KOPT-K1 (cell line): ENCODE measurements around the gene CABP7.
A peak's percentile ranks its signal among the peaks of the same experiment; 100 is the strongest.

ENCODE experiments used
- H3K27ac ChIP-seq: fragments of 200-600 bp; sonication (generic); 2 replicates; pipeline ENCODE4 v1.5.1; 2016; ENCODE audit warnings: antibody characterized with exemption, mild to moderate bottlenecking, low read depth, low read length; ENCODE audit not compliant: poor library complexity, severe bottlenecking
- H3K36me3 ChIP-seq: fragments of 200-600 bp; sonication (generic); 2 replicates; pipeline ENCODE4 v1.5.1; 2017; ENCODE audit warnings: antibody characterized with exemption, mild to moderate bottlenecking, low read length, moderate library complexity; ENCODE audit not compliant: insufficient read depth
- H3K9me3 ChIP-seq: fragments of 200-600 bp; sonication (generic); 2 replicates; pipeline ENCODE4 v1.5.1; 2017; ENCODE audit warnings: antibody characterized with exemption, low read length, mild to moderate bottlenecking; ENCODE audit not compliant: insufficient read depth, poor library complexity, severe bottlenecking

CABP7 gene

DNA sequence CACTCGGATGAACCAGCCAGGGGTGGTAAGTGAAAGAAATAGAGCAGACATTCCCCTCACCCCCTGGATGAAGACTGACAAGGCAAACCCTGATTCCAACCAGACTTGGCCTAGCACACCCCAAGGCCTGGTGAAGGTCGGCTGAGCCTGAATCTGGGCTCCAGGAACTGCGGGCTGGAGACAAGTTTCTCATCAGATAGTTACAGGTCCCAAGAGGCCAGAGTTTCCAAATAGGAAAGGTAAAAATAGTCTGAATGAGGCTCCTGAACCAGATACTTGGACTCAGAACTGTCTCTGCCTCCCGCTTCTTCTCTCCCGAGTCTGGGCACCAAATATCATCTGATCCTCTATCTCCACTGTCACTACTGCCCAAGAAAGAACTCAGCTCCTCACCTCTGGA is 39.2 kb downstream of the CABP7 start:
- H3K27ac ChIP-seq = no peak overlapping the region
- H3K9me3 ChIP-seq = no peaks in the 10 kb centered on the region
- no peaks in the 10 kb centered on the region for H3K36me3 ChIP-seq

DNA sequence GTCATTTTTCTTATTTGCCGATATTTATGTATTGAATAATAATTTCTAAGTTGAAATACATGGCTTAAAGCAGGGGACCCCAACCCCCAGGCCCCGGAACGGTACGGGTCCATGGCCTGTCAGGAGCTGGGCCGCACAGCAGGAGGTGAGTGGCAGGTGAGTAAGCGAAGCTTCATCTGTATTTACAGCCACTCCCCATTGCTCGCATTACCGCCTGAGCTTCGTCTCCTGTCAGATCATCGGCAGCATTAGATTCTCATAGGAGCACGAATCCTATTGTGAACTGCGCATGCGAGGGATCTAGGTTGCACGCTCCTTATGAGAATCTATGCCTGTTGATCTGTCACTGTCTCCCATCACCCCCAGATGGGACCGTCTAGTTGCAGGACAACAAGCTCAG is 42.5 kb downstream of the CABP7 start:
- H3K36me3 ChIP-seq = no peaks in the 10 kb centered on the region
- no peak overlapping the region for H3K27ac ChIP-seq
- no peaks in the 10 kb centered on the region for H3K9me3 ChIP-seq

DNA sequence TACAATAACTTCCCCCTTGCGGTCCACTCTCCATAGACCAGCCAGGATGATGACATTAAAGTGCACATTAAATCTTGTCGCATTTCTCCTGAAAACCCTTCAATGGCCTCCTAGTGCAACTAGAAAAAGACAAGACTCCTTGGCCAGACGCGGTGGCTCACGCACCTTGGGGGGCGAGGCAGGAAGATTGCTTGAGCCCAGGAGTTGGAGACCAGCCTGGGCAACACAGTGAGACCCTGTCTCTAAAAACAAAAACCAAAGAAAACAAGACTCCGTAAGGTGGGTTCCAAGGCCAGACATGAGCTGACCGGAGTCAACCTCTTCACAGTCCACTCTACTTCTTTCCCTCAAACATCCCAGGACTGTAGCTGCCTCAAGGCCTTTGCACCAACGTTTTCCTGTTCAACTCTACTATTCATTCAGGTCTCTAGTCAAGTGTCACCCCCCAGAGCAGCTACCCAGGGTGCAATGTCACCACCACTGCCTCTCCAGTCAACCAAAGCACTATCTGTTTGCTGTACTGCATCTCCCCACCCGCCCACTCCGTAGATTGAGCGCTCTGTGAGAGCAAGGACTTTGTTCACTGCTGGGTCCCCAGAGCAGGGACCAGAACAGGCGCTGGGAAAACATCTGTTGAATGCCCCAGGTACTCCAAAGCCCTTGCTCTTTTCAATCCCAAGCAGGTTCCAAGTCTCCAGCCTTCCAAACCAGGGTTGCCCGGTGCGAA is 46.3 kb downstream of the CABP7 start:
- Histone ChIP-seq H3K9me3 (no peaks in the 10 kb centered on the region), H3K27ac (peak overlapping the region; percentile 76), H3K36me3 (peaks cover 25% of the 10 kb centered on the region)

DNA sequence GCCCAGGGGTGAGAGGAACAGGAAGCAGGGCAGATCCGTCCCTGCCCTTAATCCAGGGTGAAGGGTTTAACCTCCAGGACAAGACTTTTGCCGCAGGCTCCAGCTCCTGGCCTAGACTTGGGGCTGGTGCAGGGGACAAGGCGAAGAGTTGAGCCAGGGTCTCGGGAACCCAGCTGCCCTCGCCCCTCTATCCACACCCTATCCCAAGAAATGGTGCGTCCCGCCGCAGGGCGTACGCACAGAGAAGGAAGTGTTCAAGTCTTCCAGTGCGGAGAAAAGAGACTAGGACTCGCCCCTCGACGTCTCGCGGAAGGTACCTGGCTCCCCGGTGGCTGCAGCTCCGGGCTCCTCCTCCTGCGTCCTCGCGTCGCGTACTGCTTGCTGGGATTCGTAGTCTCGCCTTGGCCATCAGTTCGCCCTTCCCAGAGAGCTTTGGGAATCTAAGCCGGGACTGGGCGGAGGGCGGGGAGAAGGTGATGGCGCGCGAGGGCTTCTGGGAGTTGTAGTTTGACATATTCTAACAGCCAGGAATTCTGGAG is 46.9 kb downstream of the CABP7 start, which contains the start of gene ZMAT5:
TSS of gene ZMAT5 (minus strand) at position 376 of the 539 bp plus-strand sequence. CDS start 18,463 bp downstream, outside the sequence.
- peak within 1 kb of the TSS; percentile 76 for H3K27ac ChIP-seq
- no peaks in the 10 kb centered on the region for H3K9me3 ChIP-seq

DNA sequence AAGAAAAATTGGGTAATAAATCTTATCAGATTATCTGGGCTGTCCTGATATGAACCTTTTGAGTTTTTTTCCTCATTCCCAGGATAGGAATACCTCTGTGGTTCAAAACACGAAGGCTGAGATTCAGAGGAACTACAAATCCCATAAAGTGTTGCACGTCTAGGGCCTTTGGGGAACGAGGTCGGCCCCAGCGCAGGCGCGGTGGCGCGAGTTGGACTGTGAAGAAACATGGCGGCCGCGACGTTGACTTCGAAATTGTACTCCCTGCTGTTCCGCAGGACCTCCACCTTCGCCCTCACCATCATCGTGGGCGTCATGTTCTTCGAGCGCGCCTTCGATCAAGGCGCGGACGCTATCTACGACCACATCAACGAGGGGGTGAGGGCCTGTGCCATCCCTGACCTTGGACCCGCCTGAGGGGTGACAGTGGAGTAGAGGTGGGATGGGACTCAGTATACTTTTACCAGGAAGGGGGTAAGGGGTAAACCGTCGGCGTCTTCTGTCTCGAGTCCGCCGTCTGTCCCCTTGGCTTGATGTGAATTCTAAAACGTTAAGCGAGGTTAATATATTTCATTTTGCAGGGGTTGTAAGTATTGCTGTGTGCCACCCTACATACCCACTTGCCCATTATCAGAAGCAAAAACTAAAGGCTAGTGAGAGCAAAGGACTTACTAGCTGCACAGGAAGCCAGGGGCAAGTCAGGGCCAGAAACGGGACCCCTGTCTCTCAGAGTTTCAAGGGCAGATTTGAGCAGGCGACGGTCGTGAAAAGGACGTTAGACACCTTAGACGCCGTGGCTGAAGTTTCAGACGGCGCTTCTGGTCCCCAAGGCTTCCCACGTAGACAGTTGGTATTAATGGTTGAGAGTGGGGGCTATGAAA is 47.6 kb downstream of the CABP7 start, which contains the start of gene UQCR10:
TSS of gene UQCR10 (plus strand) at position 199 of the 881 bp plus-strand sequence. CDS start at position 229, 30 bp downstream.
- peak within 1 kb of the TSS; percentile 76 for H3K27ac ChIP-seq
- H3K9me3 ChIP-seq = no peaks in the 10 kb centered on the region
- H3K36me3 ChIP-seq = peaks cover 29% of the 10 kb centered on the region

More for the DNA sequence above, 46.9 kb downstream of the CABP7 start, which contains the start of gene ZMAT5:
- peaks cover 29% of the 10 kb centered on the region for H3K36me3 ChIP-seq

DNA sequence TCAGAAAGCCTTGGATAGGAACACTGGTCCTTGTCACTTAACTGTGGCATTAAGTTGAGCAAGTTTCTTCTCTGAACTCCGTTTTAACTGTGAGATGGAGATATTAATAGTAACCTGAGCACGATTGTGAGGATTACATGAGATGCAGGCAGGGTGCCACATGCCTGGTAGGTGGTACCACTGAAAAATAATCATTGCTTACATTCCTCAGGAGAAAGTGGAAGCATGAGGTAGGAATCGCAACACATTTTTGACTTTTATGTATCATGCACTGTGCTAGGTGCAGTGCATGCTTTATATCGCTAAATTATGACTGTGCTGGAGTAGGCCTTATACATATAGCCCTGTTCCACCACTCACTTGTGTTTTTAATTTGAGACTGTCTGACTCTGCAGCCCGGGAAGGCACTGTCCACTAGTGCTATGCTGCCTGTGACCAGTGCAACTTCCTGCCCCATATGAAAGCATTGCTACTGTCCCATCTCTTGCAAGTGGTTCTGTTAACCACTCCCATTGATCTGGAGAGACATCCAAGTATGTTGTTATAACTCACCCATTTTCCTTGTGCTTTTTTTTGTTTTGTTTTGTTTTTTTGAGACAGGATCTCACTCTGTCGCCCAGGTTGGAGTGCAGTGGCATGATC is 48.4 kb downstream of the CABP7 start:
- peaks cover 29% of the 10 kb centered on the region for H3K36me3 ChIP-seq
- H3K9me3 ChIP-seq = no peaks in the 10 kb centered on the region
- peak overlapping the region; percentile 76 for H3K27ac ChIP-seq

DNA sequence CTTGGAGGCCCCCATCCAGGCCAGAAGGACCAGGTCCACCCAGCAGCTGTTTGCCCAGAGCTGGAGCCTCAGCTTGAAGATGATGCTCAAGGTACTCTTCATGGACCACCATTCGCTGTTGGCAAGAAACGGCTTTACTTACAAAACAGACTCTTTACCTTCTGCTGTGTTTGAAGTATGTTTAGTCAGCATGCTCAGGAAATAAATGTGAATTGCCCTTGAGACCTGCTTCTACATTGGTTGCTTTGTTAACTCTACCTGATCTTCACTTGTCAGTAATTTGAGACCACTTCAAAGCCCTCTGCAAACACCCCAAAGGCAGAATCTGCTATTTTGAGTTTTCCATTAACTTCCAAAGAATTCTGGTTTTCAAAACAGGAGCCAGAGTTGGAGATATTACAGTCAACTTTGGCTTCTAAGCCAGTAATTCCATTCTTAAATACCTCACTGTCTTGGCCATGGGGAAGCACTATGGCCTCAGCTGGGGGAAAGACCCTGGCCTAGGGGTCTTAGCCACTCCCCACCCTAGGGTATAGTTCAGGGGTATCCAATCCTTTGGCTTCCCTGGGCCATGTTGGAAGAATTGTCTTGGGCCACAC is 50.0 kb downstream of the CABP7 start:
- Histone ChIP-seq H3K36me3 (peaks cover 29% of the 10 kb centered on the region), H3K27ac (no peak overlapping the region), H3K9me3 (no peaks in the 10 kb centered on the region)

DNA sequence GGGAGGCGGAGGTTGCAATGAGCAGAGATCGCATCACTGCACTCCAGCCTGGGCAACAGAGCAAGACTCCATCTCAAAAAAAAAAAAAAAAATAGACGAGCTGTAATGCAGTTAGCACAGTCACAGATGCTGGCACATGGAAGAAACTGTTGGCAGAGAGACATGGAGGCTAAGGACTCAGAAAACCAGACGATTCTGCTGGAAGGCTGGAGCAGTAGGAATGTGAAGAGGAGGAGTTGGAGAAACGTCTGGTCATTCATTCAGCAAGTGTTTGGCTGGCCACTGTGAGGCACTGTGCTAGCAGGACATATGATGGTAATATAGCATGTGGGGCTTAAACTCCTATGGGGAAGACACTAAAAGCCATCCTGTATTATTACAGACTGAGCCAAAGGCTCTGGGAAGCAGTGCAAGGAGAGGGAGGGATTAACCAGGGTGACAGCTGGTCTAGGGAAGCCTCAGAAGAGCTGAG is 52.4 kb downstream of the CABP7 start:
- no peak overlapping the region for H3K27ac ChIP-seq
- peaks cover 29% of the 10 kb centered on the region for H3K36me3 ChIP-seq
- no peaks in the 10 kb centered on the region for H3K9me3 ChIP-seq

DNA sequence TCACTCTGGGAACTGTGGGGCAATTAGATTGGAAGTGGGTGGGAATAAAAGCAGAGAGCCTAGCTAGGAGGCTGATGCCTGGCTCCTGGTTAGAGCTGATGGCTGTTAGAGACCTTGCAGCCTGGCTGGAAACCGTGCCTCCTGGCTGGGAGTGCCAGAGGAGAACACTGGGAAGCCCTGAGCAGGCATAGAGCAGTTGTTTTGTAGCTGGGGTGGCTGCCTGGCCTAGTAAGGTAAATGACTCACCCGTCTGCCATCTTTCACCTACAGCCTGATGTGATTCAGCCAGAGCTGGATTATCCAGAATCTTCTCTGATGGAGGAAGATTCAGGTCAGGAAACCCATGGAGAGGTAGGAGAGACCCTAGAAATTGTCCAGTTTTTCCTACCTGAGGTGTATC is 53.4 kb downstream of the CABP7 start:
- Histone ChIP-seq H3K9me3 (no peaks in the 10 kb centered on the region), H3K36me3 (peaks cover 29% of the 10 kb centered on the region), H3K27ac (no peak overlapping the region)

DNA sequence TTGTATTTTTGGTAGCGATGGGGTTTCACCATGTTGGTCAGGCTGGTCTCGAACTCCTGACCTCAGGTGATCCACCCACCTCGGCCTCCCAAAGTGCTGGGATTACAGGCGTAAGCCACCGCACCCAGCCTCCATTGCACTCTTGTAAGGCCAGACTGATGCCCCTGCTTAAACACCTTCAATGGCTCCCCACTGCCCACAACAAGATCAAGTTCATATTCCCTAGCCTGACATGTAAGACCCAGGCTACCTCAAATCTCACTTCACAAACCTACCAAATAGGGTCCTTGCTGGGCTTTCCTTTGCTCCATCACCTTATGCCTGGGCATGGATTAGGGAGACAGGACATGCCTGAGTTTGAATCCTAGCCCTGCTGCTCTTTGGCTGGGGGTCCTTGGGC is 60.4 kb downstream of the CABP7 start:
- no peak overlapping the region for H3K27ac ChIP-seq
- no peaks in the 10 kb centered on the region for H3K36me3 ChIP-seq
- H3K9me3 ChIP-seq = no peaks in the 10 kb centered on the region

DNA sequence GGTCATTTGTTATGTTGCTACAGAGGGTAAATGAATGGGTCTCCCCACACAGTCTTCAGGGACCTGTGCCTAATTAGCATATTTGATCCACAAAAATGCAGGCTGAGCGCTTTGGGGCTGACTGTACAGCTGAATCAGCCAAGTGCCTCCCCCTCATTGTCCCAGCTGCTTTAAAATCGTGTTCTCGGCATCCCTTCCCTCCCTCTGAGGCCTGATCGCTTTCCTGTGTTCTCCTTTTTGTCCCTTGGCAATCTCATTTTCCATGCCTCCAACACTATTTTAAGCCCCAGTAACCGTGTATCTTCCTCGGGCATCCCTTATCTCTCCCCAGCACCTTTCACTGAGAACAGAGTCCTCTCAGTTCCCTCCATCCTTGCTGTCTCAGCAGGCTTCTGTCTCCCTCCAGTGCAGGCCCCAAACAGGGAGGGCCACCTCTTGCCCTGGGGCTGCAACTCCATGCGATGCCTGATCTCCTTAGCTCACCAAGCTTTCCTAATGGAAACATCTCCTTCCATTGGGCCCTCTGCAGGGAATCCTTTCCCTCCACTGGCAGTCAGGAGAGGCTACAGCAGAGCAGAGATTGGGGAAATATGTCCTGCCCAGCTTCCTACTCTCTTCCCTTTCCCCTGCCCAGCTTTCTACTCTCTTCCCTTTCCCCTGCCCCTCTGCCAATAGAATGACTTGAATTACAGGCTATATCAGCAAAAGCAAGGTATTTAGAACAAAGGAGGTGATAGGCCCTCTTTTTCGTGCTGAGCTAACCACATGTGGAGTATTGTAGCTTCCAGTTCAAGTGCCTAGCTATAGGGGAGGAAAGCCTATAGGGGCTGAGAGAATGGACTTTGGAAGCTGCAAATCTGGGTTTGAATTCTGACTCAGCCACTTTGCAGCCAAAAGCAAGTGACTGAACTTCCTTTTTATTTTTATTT is 61.2 kb downstream of the CABP7 start:
- Histone ChIP-seq H3K9me3 (no peaks in the 10 kb centered on the region), H3K36me3 (no peaks in the 10 kb centered on the region), H3K27ac (no peak overlapping the region)
